HepG2 (cell line): ENCODE measurements around the gene RING1. TPM values are rescaled to one million over a fixed set of nuclear protein-coding genes. Genes with fewer than 3 reads are reported as not detected.

ENCODE experiments used
- ATRX ChIP-seq: sonication (generic); formaldehyde crosslinking; IDR thresholded peaks from 2 replicates; pipeline ENCODE4 v1.4.0; 2020; ENCODE audit warnings: missing genetic modification reagents, borderline replicate concordance
- CEBPB ChIP-seq: IDR thresholded peaks from 2 replicates; pipeline ENCODE4 v1.6.1; 2011; ENCODE audit warnings: low read depth, low read length, improper control_type of control experiment, borderline replicate concordance
- EP300 ChIP-seq, 3 experiments: sonication (generic) in 1 of 3; formaldehyde crosslinking in 1 of 3; IDR thresholded peaks; 2 replicates each; pipeline versions ENCODE4 v1.5.1 to v1.6.1; 2011 to 2020; ENCODE audit warnings: low read depth in 2 of 3, low read length in 2 of 3, borderline replicate concordance in 1 of 3, improper control_type of control experiment in 1 of 3, mild to moderate bottlenecking in 1 of 3, missing genetic modification reagents in 1 of 3, moderate library complexity in 1 of 3
- FOXJ3 ChIP-seq: sonication (generic); formaldehyde crosslinking; IDR thresholded peaks from 2 replicates; pipeline ENCODE4 v1.4.0; 2020; ENCODE audit warnings: missing genetic modification reagents, mild to moderate bottlenecking, borderline replicate concordance
- HMG20A ChIP-seq: IDR thresholded peaks from 2 replicates; pipeline ENCODE4 v1.6.1; 2016; ENCODE audit warnings: borderline replicate concordance
- HOXA9 ChIP-seq: sonication (generic); formaldehyde crosslinking; IDR thresholded peaks from 2 replicates; pipeline ENCODE4 v1.8.1; 2022; ENCODE audit warnings: missing genetic modification reagents, mild to moderate bottlenecking, moderate library complexity, borderline replicate concordance
- JUNB ChIP-seq: sonication (generic); formaldehyde crosslinking; IDR thresholded peaks from 2 replicates; pipeline ENCODE4 v1.8.0; 2022; ENCODE audit warnings: missing genetic modification reagents, mild to moderate bottlenecking, borderline replicate concordance
- MBD4 ChIP-seq: IDR thresholded peaks from 2 replicates; pipeline ENCODE4 v1.6.1; 2012; ENCODE audit warnings: low read length, inconsistent platforms, borderline replicate concordance
- MIER3 ChIP-seq: IDR thresholded peaks from 2 replicates; pipeline ENCODE4 v1.6.1; 2016; ENCODE audit warnings: missing compliant biosample characterization, borderline replicate concordance
- NONO ChIP-seq, 2 experiments: fragments of 450-650 bp in 1 of 2; sonication (generic) in 1 of 2; formaldehyde crosslinking in 1 of 2; IDR thresholded peaks in 1 of 2; conservative IDR thresholded peaks in 1 of 2; 2 replicates each; pipeline versions ENCODE4 v1.6.1 to v1.8.0; 2017 to 2022; ENCODE audit warnings: mild to moderate bottlenecking in 1 of 2, missing genetic modification reagents in 1 of 2, moderate library complexity in 1 of 2
- PCBP1 ChIP-seq: fragments of 200-400 bp; formaldehyde crosslinking; IDR thresholded peaks from 2 replicates; pipeline ENCODE4 v1.6.1; 2017; ENCODE audit warnings: mild to moderate bottlenecking, low read depth, low read length, borderline replicate concordance
- POLR2G ChIP-seq: fragments of 200-400 bp; formaldehyde crosslinking; IDR thresholded peaks from 2 replicates; pipeline ENCODE4 v1.6.1; 2018; ENCODE audit warnings: mild to moderate bottlenecking, low read depth, low read length, moderate library complexity
- SOX13 ChIP-seq, 3 experiments: fragments of 450-650 bp in 1 of 3; sonication (generic) in 1 of 3; formaldehyde crosslinking in 1 of 3; IDR thresholded peaks in 2 of 3; conservative IDR thresholded peaks in 1 of 3; 2 replicates each; pipeline versions ENCODE4 v1.5.0 to v1.6.1; 2016 to 2020; ENCODE audit warnings: antibody characterized with exemption in 1 of 3, mild to moderate bottlenecking in 1 of 3, missing compliant biosample characterization in 1 of 3, missing genetic modification reagents in 1 of 3, moderate library complexity in 1 of 3
- TBL1XR1 ChIP-seq: fragments of 150-350 bp; IDR thresholded peaks from 2 replicates; pipeline ENCODE4 v1.6.1; 2014; ENCODE audit warnings: borderline replicate concordance, low read length; ENCODE audit not compliant: partially characterized antibody
- TBX3 ChIP-seq: fragments of 450-650 bp; IDR thresholded peaks from 2 replicates; pipeline ENCODE4 v1.6.1; 2017; ENCODE audit warnings: antibody characterized with exemption, mild to moderate bottlenecking, inconsistent platforms, borderline replicate concordance
- ZBTB20 ChIP-seq: sonication (generic); formaldehyde crosslinking; IDR thresholded peaks from 2 replicates; pipeline ENCODE4 v1.8.1; 2023; ENCODE audit warnings: missing genetic modification reagents, low read depth, mild to moderate bottlenecking, borderline replicate concordance
- ZNF383 ChIP-seq: sonication (generic); formaldehyde crosslinking; IDR thresholded peaks from 2 replicates; pipeline ENCODE4 v1.4.0; 2020; ENCODE audit warnings: missing genetic modification reagents, mild to moderate bottlenecking, borderline replicate concordance
- ZNF598 ChIP-seq: sonication (generic); formaldehyde crosslinking; IDR thresholded peaks from 2 replicates; pipeline ENCODE4 v1.5.1; 2020; ENCODE audit warnings: mild to moderate bottlenecking, missing genetic modification reagents, borderline replicate concordance
- ZNF614 ChIP-seq: IDR thresholded peaks from 2 replicates; pipeline ENCODE4 v1.6.1; 2018; ENCODE audit warnings: missing biosample characterization, missing genetic modification reagents, inconsistent platforms, borderline replicate concordance
- polyA plus RNA-seq, 8 experiments: library from polyadenylated mRNA; depleted of rRNA in 3 of 8; stranded (reverse) in 7 of 8; unstranded in 1 of 8; fragments of >200 nt; fragmentation: Illumina TruSeq in 4 of 8; extraction: Trizol in 4 of 8; gene quantifications; 2 replicates each; pipeline versions ENCODE4 v1.2.1 to v1.2.3, GENCODE V29; 2011 to 2016; ENCODE audit warnings: low read depth in 4 of 8, missing spikeins in 1 of 8, mixed read lengths in 1 of 8; ENCODE audit not compliant: insufficient read depth in 1 of 8
- total RNA-seq, 5 experiments: library from RNA; depleted of rRNA; stranded (reverse); fragments of >200 nt; fragmentation: Illumina TruSeq; extraction: Trizol; gene quantifications; 2 replicates each; pipeline ENCODE4 v1.2.3, GENCODE V29; 2016; ENCODE audit warnings: low read depth in 1 of 5
- TF ChIP-seq, protein P1 (sequence below): sonication (generic); formaldehyde crosslinking; IDR thresholded peaks from 2 replicates; pipeline ENCODE4 v1.4.0; 2020; ENCODE audit warnings: missing genetic modification reagents, borderline replicate concordance
- TF ChIP-seq, protein P2 (sequence below): sonication (generic); formaldehyde crosslinking; IDR thresholded peaks from 2 replicates; pipeline ENCODE4 v1.4.0; 2020; ENCODE audit warnings: missing genetic modification reagents

The RING1 gene
- total and polyA plus RNA-seq, 2 of the 13 experiments (the other 11 are each of a cell fraction or from before 2014, with no cell fraction given), result 23.9 to 33.6 TPM

DNA sequence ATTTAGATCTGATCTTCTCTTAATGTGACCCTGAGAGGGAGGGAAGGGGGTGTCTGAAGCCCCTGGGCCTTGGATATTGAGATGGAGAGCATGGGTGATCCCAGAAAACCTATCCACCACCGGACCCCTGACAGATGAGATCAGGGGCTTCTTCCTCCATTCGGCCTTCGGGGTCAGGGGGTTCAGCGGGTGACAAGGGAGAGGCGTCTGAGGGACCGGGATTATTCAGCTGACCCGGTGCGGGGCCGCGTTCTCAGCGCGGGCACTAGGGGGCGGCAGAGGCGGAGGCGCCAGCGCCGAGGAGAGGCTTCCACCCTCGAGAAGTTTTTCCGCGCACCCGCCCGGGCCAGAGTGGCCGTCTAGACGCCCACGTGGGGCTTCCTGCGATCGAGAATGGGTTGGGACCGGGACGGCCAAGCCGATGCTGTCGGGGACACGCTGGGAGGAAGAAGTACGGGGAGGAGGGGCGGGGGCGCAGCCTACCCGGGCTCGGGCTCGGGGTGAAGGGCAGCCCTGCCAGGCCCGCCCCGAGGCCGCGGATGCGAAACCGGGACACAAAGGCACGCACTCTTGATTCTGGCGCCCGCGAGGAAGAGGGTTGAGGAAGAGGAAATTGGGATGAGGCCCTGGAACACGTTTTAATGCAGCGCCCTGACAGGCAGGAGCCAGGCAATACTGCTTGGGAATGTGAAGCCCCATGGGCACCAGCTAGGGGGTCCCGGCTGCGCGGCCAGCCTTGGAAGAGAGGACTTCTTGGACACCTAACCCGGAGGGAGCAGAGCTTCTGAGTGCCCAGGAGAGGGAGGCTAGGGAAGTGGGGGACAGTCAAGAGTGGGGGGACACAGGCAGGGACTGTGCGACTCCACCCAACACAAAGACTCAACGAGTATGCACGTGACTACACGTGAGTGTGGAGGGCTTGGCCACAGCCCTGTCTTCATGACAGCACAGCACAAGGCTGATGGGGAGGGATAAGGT is 46.7 kb upstream of the RING1 start (continued):
- TF ChIP-seq, protein P1, sequence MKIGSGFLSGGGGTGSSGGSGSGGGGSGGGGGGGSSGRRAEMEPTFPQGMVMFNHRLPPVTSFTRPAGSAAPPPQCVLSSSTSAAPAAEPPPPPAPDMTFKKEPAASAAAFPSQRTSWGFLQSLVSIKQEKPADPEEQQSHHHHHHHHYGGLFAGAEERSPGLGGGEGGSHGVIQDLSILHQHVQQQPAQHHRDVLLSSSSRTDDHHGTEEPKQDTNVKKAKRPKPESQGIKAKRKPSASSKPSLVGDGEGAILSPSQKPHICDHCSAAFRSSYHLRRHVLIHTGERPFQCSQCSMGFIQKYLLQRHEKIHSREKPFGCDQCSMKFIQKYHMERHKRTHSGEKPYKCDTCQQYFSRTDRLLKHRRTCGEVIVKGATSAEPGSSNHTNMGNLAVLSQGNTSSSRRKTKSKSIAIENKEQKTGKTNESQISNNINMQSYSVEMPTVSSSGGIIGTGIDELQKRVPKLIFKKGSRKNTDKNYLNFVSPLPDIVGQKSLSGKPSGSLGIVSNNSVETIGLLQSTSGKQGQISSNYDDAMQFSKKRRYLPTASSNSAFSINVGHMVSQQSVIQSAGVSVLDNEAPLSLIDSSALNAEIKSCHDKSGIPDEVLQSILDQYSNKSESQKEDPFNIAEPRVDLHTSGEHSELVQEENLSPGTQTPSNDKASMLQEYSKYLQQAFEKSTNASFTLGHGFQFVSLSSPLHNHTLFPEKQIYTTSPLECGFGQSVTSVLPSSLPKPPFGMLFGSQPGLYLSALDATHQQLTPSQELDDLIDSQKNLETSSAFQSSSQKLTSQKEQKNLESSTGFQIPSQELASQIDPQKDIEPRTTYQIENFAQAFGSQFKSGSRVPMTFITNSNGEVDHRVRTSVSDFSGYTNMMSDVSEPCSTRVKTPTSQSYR, result no peak
- TF ChIP-seq ATRX (CRISPR knock-in tag) (no peak), TBL1XR1 (no peak), MBD4 (no peak), CEBPB (no peak), NONO (IDR thresholded peaks at IDR 0.05) (no peak), NONO (CRISPR knock-in tag; conservative IDR thresholded peaks at IDR 0.05) (no peak), PCBP1 (no peak), HOXA9 (no peak), ZNF598 (CRISPR knock-in tag) (0 out of 2 replicates have a peak, but pooled peaks have one; percentile 70), FOXJ3 (CRISPR knock-in tag) (no peak), TBX3 (no peak), ZBTB20 (no peak), EP300 (IDR thresholded peaks at IDR 0.05; ENCODE audit: low read depth in 2 of 2, low read length in 2 of 2) (no peak), EP300 (CRISPR knock-in tag; IDR thresholded peaks at IDR 0.05; ENCODE audit: borderline replicate concordance) (no peak), MIER3 (no peak), POLR2G (no peak), SOX13 (IDR thresholded peaks at IDR 0.05) (no peak), SOX13 (CRISPR knock-in tag; conservative IDR thresholded peaks at IDR 0.05 in 1 of 2, IDR thresholded peaks at IDR 0.05 in 1 of 2) (no peak), HMG20A (CRISPR knock-in tag) (no peak), ZNF614 (no peak), JUNB (no peak), ZNF383 (CRISPR knock-in tag) (no peak)
- TF ChIP-seq, protein P2, sequence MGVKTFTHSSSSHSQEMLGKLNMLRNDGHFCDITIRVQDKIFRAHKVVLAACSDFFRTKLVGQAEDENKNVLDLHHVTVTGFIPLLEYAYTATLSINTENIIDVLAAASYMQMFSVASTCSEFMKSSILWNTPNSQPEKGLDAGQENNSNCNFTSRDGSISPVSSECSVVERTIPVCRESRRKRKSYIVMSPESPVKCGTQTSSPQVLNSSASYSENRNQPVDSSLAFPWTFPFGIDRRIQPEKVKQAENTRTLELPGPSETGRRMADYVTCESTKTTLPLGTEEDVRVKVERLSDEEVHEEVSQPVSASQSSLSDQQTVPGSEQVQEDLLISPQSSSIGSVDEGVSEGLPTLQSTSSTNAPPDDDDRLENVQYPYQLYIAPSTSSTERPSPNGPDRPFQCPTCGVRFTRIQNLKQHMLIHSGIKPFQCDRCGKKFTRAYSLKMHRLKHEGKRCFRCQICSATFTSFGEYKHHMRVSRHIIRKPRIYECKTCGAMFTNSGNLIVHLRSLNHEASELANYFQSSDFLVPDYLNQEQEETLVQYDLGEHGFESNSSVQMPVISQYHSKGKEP (CRISPR knock-in tag), result no peak
